Activated naive CD4-positive, alpha-beta T cell treated with anti-CD3 and anti-CD28 coated beads, Interleukin-2, amount 10 ng/mL, durations not matched to agents 5 hours and 36 hours (primary cell): Measurements from ENCODE around the gene CDT1. TPM values are rescaled to one million over a fixed set of nuclear protein-coding genes. Genes with fewer than 3 reads are reported as not detected.

ENCODE experiments used
- total RNA-seq, 2 experiments: library from RNA; stranded (reverse); gene quantifications; one replicate each; pipeline ENCODE4 v1.2.3, GENCODE V29; 2021

Gene CDT1
- total RNA-seq: 100 to 1,000 TPM; 104 to 107 TPM

DNA sequence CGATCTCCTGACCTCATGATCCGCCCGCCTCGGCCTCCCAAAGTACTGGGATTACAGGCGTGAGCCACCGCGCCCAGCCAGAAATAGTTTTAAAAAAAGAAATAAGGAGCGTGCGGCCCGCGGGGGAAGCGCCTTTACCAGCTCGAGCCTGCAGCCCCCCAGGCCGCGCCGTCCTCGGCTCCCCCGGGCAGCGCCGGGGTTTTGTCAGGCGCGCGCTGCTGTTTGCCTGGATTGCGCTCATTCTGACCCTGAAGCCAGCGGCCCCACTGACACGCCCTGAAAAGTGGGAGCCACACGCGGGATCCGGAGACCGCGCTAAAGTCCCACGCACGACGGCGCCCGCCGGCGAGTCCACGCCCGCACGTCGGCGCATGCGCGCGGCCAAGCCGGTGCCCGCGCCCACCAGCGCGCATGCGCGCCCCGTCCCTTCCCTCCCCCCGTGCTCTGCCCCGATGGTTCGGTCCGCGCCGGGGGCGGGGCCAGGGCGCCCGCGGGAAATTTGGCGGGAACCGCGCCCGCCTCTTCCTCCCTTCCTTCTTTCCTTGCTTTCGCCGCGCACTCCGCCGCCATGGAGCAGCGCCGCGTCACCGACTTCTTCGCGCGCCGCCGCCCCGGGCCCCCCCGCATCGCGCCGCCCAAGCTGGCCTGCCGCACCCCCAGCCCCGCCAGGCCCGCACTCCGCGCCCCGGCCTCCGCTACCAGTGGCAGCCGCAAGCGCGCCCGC is at the start of gene CDT1:
CDT1 (plus strand) TSS at position 526 of the 724 bp plus-strand sequence; CDS start at position 569, 43 bp downstream.

DNA sequence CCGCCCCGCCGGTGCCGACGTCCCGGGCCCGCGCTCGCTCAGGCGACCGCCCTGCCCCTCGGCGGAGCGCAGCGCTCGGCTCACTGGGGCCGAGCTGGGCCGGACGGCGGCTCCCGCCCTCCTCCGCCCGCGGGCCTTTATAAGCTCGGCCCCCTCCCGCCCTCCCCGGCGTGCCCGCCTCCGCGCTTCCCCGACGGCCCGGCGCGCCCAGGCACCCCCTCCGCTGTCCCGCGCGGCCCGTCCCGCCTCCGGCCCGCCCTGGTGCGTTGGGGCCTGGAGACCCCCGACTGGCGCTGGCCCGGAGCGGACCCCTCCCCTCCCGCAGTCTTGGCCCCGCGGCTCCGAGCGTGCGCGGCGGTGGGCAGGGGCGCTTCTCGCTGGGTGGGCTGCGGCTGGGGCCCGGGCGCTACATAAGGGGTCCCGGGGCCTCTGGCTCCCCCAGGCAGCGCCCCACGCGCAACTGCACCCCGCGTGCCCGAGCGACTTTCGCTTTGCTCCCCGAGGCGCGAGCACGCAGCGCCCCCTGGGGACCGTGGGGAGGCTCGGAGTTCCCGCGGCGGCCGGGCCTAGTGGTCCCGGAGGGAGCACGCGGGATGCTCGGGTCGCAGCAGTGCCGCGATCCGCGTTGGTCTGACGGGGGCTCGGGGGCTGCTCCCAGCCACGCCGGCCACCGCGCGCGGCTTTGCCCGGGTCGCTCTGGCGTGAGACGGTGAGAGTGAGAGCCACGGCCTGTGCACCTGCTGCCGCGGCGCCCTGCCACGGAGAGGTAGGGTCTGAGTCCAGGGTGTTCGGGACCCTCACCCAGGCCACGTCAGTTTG is 18.3 kb upstream of the CDT1 start, which contains the start of gene PIEZO1:
PIEZO1 (minus strand) TSS at position 115 of the 819 bp plus-strand sequence. CDS start 256 bp downstream, outside the sequence.

DNA sequence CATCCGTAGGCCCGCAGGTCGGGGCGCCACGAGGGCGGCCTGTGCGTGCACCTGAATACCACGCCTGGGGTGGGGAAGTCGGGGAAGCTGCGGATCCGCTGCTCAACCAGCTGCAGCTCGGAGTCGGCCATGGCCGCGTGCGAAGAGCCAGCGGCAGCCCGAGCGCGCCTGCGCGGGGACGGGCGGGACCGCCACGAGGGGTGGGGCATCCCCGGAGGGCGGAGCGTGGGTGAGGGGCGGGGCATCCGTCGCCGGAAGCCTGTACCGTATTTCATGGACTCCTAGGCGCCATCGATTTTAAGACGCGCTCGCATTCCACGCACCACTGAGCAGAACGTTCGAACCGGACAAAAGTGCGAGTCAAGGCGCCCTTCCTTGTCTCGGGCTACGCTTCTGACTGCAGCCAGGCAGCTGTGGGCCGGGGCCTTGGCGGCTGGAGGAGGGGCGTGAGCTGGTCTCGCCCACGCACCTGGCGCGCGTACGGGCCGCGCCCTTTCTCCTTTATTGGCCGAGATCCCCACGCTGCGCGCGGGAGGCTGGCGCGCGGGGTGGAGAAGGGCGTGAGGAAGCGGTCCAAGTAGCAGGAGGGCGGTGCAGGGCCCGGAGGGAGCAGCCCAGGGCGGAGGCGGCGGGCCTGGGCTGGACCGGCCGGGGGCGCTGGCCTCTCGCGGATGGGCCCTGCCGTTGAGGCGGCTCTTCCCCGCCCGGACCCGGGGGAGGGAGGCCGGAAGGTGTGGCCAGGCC is 8.4 kb downstream of the CDT1 start, which contains the start of gene APRT:
APRT (minus strand) TSS at position 160 of the 744 bp plus-strand sequence; CDS start at position 131, 29 bp downstream.

DNA sequence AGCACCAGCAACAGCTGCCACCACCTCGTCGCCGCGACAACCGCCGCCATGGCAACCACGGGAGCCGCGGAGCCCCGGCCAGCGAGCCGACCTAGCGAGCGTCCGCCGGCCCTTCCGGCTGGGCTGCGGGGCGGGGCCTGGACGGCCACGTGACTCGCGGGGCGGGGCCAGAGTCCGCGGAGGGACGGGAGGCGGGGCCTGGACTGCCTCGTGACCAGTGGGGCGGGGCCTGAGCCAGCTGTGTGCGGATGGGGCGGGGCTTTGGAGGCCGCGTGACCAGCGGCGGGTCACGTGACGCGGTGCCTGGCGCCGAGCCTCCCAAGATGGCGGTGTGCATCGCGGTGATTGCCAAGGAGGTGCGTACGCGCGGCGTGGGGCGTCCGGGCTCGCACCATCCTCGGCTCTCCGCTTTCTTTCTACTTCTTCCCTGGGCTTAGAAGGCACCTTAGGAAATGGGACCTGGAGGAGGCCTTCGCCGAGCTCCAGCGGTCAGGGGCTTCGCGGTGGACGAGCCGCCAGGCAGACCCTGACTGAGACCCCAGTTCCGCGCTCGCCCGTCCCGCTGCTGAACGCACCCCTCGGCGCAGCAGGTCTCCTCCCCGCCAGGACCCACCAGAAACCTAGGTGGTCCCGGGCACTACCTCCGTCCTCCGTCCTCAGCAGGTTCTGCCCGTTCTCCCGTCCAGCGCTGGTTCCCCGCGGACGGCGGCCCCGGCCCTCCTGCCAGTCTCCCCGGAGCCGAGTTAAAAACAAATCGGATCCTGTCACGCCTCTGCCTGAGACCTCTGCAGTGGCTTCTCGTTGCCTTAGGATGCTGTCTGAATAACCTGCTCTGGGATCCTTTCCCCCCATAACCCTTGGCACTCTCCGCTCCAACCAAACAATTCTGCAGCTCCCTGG is 53.5 kb downstream of the CDT1 start, which contains the start of the genes GALNS and TRAPPC2L:
GALNS (minus strand) TSS at position 120 of the 900 bp plus-strand sequence; CDS start at position 50, 70 bp downstream.
TRAPPC2L (plus strand) TSS at position 300 of the 900 bp plus-strand sequence; CDS start at position 324, 24 bp downstream.

Other genes starting within 250 kb of the CDT1 start
- 10 to 100 TPM; 71.7 to 74.8 TPM for gene ZC3H18, start 233.4 kb upstream of the CDT1 start, total RNA-seq
- under 1 TPM in 1 of 2 experiments, not detected in 1; 0.25 TPM for gene IL17C, start 165.2 kb upstream of the CDT1 start, total RNA-seq
- gene CYBA, start 152.7 kb upstream of the CDT1 start, total RNA-seq: 100 to 1,000 TPM; 543 to 556 TPM
- gene MVD, start 140.7 kb upstream of the CDT1 start, total RNA-seq: 100 to 1,000 TPM; 111 to 114 TPM
- 10 to 100 TPM; 24.8 to 24.9 TPM for gene SNAI3, start 117.3 kb upstream of the CDT1 start, total RNA-seq
- gene RNF166, start 97.4 kb upstream of the CDT1 start, total RNA-seq: 100 to 1,000 TPM; 182 to 187 TPM
- gene CTU2, start 97.3 kb upstream of the CDT1 start, total RNA-seq: 10 to 100 TPM; 20.4 to 23.7 TPM
- gene PIEZO1, start 18.6 kb upstream of the CDT1 start, total RNA-seq: 100 to 1,000 TPM; 270 to 271 TPM
- gene APRT, start 8.1 kb downstream of the CDT1 start, total RNA-seq: 100 to 1,000 TPM; 176 TPM
- gene GALNS, start 53.2 kb downstream of the CDT1 start, total RNA-seq: 10 to 100 TPM; 45.6 to 50.2 TPM
- 10 to 100 TPM; 56.6 to 57.7 TPM for gene TRAPPC2L, start 53.3 kb downstream of the CDT1 start, total RNA-seq
- gene PABPN1L, start 62.9 kb downstream of the CDT1 start, total RNA-seq: not detected
- gene CBFA2T3, start 173.4 kb downstream of the CDT1 start, total RNA-seq: under 1 TPM in 1 of 2 experiments, not detected in 1; 0.08 TPM